NT2/D1 (cell line): ENCODE data around the gene ACOX3.

Experiments used
- DNase-seq: peaks from one replicate; pipeline ENCODE4 v3.0.0-alpha.2; 2011; ENCODE audit warnings: low read depth, low spot score
- H3K27me3 ChIP-seq: 2 replicates; pipeline ENCODE4 v1.6.0; 2011; ENCODE audit warnings: mild to moderate bottlenecking; ENCODE audit not compliant: insufficient read length, insufficient read depth
- H3K36me3 ChIP-seq: 2 replicates; pipeline ENCODE4 v1.6.1; 2011; ENCODE audit warnings: mild to moderate bottlenecking, low read length, mixed read lengths; ENCODE audit not compliant: insufficient read depth, insufficient read length
- H3K4me1 ChIP-seq: 2 replicates; pipeline ENCODE4 v1.5.1; 2011; ENCODE audit not compliant: insufficient read depth, insufficient read length
- H3K4me3 ChIP-seq: 2 replicates; pipeline ENCODE4 v1.5.1; 2011; ENCODE audit warnings: low read depth; ENCODE audit not compliant: insufficient read length
- H3K9ac ChIP-seq: 2 replicates; pipeline ENCODE4 v1.6.0; 2011; ENCODE audit warnings: low read depth; ENCODE audit not compliant: insufficient read length
- H3K9me3 ChIP-seq: 2 replicates; pipeline ENCODE4 v1.5.1; 2011; ENCODE audit warnings: mild to moderate bottlenecking, low read length; ENCODE audit not compliant: insufficient read depth
- SUZ12 ChIP-seq: IDR thresholded peaks from 2 replicates; pipeline ENCODE4 v1.6.1; 2011; ENCODE audit not compliant: insufficient read length, insufficient read depth; ENCODE audit errors: extremely low read depth
- YY1 ChIP-seq: IDR thresholded peaks from 2 replicates; pipeline ENCODE4 v1.6.1; 2011; ENCODE audit not compliant: insufficient read length, insufficient read depth
- ZNF274 ChIP-seq: IDR thresholded peaks from 2 replicates; pipeline ENCODE4 v1.6.1; 2011; ENCODE audit warnings: mild to moderate bottlenecking, low read depth, low read length

Gene ACOX3

GRCh38 chr4:8472158-8472688 lies 31.7 kb upstream of the ACOX3 start:
- peaks cover 84% of the 10 kb centered on the region for H3K36me3 ChIP-seq
- no peaks in the 10 kb centered on the region for H3K9me3 ChIP-seq
- TF ChIP-seq YY1 (no peak), SUZ12 (no peak), ZNF274 (no peak)
- H3K4me3 ChIP-seq: no peak overlapping the region
- H3K9ac ChIP-seq: peak overlapping the region; percentile 47
- peaks cover 24% of the 10 kb centered on the region for H3K4me1 ChIP-seq
- no peak for DNase-seq
- H3K27me3 ChIP-seq: no peaks in the 10 kb centered on the region

GRCh38 chr4:8471211-8471875 lies 30.8 kb upstream of the ACOX3 start:
- peaks cover 24% of the 10 kb centered on the region for H3K4me1 ChIP-seq

GRCh38 chr4:8470451-8471024 lies 30.0 kb upstream of the ACOX3 start:
- no peaks in the 10 kb centered on the region for H3K9me3 ChIP-seq
- peaks cover 84% of the 10 kb centered on the region for H3K36me3 ChIP-seq
- H3K27me3 ChIP-seq: no peaks in the 10 kb centered on the region
- DNase-seq: no peak
- H3K4me1 ChIP-seq: peaks cover 24% of the 10 kb centered on the region
- H3K9ac ChIP-seq: no peak overlapping the region
- TF ChIP-seq YY1 (no peak), SUZ12 (no peak), ZNF274 (no peak)
- no peak overlapping the region for H3K4me3 ChIP-seq

More at GRCh38 chr4:8471211-8471875, 30.8 kb upstream of the ACOX3 start:
- Histone ChIP-seq H3K27me3 (no peaks in the 10 kb centered on the region), H3K4me3 (no peak overlapping the region), H3K9ac (no peak overlapping the region), H3K9me3 (no peaks in the 10 kb centered on the region), H3K36me3 (peaks cover 84% of the 10 kb centered on the region)
- no peak for DNase-seq
- TF ChIP-seq ZNF274 (no peak), YY1 (no peak), SUZ12 (no peak)

DNA sequence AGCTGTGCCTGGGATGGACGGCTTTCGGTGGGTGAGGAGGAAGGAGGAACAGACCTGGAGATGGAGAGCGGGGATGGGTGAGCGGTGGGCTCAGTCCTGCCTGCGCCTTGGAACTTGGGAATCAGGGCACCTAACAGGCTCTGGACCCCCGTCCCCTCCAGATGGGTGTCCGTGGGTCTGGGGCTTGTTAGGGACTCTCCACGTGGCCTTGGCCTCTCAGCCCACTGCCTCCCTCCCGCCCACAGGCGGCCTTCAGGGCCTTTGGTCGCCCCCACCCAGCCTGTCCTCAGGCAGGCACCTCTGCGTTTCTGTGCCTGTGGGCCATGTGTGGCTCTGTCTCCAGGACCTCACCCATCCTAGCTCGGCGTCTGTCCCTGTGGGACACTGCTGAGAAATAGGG lies 29.0 kb upstream of the ACOX3 start:
- Histone ChIP-seq H3K27me3 (no peaks in the 10 kb centered on the region), H3K9ac (no peak overlapping the region), H3K4me3 (no peak overlapping the region), H3K4me1 (peaks cover 24% of the 10 kb centered on the region), H3K9me3 (no peaks in the 10 kb centered on the region), H3K36me3 (peaks cover 88% of the 10 kb centered on the region)
- DNase-seq: no peak
- TF ChIP-seq YY1 (no peak), ZNF274 (no peak), SUZ12 (no peak)

DNA sequence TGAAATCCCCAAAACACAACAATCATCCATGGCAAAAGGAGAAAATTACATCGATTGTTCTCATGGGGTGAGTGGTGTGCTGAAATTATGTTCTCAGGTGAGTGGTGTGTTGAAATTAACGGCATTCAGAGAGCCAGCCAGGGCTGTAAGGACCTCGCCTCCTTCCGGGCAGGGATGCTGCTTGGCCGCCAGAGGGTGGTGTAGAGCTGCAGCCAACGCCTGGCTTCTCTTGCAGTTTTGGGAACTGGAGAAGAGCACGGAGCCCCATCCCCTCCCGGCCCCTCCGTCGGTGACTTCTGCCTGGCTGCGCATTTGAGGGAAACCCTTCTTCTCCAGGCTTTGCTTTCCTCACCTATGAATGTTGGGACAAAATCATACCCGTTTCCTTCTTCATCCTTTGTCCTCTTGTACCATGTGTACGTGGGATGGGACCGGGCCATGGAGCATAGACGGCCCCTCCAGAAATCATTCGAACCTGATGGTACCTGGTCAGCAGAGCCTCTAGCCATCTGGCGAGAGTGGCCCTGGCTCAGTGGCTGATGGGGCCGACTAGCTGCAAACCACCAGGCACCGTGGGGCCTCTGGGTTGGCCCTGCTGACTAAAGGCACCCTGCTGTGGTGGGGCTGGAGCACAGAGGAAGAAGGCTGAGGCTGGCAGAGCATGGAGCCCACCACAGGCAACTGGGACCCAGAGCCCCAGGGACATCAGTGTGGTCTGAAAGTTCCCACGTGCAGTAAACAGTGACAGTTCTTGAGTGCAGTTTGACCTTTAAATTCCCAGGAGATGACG lies 28.4 kb upstream of the ACOX3 start:
- no peak for TF ChIP-seq YY1
- TF ChIP-seq ZNF274: no peak
- no peak for TF ChIP-seq SUZ12
- no peak overlapping the region for H3K4me3 ChIP-seq
- no peaks in the 10 kb centered on the region for H3K9me3 ChIP-seq
- DNase-seq: peak; percentile 65
- H3K36me3 ChIP-seq: peaks cover 90% of the 10 kb centered on the region
- no peak overlapping the region for H3K9ac ChIP-seq
- H3K4me1 ChIP-seq: peaks cover 24% of the 10 kb centered on the region
- H3K27me3 ChIP-seq: no peaks in the 10 kb centered on the region

DNA sequence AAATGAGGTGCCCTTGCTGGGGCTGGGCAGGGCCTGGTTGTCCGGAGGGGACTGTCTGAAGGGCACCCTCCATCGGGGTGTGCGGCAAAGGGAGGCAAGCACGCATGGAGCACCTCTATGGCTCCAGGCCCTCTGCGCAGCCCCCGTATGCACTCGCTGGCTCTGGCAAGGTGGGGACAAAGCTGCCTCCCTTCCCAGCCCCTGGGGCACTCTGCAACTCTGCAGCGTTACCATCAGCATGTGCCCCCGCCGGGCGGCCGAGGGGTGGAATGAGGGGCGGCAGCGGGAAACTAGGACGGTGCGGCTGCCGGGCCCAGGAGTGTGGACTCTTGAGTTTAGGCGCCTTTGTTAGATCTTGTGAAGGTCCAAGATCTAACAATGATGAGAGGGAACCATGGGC lies 26.5 kb upstream of the ACOX3 start:
- no peaks in the 10 kb centered on the region for H3K9me3 ChIP-seq
- H3K4me1 ChIP-seq: peaks cover 10% of the 10 kb centered on the region
- H3K9ac ChIP-seq: no peak overlapping the region
- H3K36me3 ChIP-seq: peaks cover 85% of the 10 kb centered on the region
- no peak overlapping the region for H3K4me3 ChIP-seq
- no peak for TF ChIP-seq SUZ12
- no peak for TF ChIP-seq ZNF274
- TF ChIP-seq YY1: no peak
- no peaks in the 10 kb centered on the region for H3K27me3 ChIP-seq
- DNase-seq: no peak
